CD4-positive, alpha-beta T cell treated with Interleukin-4 for 4 hours (primary cell): ENCODE data around the gene SKIC2.
A peak's percentile ranks its signal among the peaks of the same experiment; 100 is the strongest.
"Not testable (repeated sequence)": the region's sequence is repeated elsewhere in the genome, so short reads cannot be mapped to it uniquely, and the experiment has no call there.

Experiments
- DNase-seq: peaks from one replicate; pipeline ENCODE4 v3.0.0-alpha.2; 2020

The SKIC2 gene

DNA sequence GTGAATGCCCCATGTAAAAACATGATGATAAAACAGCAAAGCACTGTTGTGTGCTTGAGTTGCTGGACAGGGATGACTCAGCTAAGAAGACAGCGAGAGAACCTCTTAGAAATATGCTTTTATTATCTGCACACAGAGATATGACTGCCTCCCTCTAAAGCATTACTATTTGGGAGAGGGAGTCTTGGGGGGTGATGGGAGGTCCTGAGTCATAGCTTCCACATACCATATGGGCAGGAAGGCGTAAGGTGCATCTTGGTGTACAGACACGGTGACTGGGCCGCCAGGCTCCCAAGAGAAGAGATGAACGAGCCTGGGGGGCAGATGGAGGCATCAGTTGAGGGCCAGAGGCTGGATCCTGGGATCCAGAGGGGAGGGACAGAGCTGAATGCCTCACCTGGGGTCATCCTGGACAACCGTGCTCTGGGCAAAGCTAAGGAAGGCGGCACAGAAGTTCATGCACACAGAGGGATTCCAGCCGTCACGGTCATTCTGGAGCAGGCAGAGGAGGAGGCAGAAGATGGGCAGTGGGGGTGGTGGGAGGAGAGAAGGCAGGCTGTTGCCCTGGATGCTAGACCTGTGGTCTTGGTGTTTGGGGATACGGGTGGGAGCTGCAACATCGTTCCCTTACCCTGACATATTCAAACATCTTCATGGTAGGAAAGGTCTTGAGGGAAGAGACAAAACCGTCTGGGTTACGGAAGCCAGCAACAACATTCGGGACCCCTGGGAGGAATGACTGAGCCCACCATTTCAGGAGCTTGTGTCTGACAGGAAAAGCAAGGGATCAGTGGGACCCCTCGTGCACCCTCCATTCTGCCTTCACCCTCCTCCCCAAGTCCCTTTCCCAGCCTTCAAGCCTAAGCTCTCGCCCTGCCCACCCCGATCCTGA is 11.0 kb downstream of the SKIC2 start:
- no peak for DNase-seq

DNA sequence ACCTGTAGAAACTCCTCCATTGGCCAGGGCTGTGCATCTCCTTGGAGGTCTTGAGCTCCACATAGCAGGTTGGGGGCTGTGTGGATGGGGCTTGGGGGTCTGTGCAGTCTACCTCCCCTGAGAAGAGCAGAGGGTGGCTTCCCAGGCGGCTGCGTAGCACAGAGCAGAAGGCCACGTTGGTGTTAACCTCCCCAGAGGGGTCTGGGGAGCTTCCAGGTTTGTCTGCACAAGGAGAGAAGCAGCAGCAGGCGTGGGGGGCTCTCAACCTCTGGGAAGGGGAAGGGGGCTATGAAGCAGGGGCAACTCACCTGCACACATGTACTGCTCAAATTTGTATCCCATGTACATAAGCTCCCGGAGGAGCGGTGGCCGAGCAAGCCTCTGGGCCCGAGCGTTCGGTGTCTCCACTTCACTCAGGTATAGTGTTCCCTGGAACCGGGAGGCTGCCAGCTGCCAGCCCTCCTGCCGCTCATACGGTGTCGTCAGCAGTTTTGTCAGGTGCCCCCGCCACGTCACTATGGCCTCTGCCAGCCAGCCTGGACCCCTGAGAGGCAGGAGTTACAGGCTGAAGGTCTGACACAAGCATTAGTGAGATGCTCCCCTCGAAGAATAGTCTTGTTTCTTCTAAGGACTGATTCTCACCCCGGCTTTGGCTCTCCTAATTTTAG is 11.8 kb downstream of the SKIC2 start:
- no peak for DNase-seq

DNA sequence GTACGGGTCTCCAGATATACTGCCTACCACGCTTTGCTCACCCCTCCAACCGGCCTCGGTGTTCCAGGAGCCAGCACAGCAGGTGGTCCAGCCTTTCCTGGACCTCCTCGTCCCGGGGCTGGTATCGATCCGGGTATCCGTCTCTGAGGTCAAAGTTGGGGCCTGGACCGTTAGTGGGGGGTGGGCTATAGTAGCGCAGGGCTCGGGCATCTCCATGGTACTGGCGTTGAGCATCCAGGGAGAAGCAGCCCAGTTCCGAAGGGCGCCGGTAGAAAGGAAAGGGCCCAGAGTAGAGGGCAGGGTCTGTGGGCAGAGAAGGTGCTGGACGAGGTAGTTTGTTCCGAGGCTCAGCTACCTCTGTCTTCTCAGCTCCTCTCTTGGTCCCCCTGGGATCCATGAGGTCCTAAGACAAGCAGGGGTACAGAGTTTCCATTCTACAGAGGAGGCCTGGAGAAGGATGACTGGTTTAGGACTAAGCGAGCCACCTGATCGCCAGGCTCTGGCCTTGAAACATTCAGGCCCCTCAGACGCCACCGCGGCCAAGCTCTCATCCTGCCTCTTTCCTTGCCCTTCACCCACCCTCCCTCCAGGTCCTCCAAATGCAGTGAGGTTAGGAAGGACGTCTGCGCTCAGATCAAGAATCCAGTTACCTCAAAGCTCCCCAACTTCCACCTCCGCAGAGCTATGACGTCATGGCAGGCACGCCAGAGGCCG is 12.5 kb downstream of the SKIC2 start:
- DNase-seq: no peak

DNA sequence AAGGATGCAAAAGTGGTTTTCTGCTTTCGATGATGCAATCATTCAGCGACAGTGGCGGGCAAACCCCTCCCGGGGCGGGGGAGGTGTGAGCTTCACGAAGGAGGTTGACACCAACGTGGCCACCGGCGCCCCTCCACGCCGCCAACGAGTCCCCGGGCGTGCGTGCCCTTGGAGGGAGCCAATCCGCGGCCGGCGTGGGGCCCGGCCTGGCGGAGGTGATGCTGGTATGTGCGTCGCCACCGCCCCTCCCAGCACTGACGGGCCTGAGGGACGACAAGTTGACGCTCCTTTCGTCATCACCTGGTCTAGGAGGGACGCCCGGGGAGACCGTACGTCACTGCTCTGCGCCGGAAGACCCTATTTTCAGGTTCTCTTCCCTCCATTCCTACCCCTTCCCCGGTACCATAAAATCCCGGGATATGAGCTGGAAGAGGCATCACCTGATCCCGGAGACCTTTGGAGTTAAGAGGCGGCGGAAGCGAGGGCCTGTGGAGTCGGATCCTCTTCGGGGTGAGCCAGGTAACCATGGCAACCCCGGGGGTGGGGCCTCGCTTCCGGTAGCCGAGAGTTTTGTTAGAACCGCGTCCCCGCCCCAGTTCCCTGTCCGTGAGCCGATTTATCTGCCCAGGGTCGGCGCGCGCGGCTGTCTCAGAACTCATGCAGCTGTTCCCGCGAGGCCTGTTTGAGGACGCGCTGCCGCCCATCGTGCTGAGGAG is 13.2 kb downstream of the SKIC2 start, which contains the start of gene DXO:
Gene DXO (minus strand): TSS at position 146 of the 716 bp plus-strand sequence. CDS start 463 bp downstream, outside the sequence.
- peak; percentile 98 for DNase-seq

DNA sequence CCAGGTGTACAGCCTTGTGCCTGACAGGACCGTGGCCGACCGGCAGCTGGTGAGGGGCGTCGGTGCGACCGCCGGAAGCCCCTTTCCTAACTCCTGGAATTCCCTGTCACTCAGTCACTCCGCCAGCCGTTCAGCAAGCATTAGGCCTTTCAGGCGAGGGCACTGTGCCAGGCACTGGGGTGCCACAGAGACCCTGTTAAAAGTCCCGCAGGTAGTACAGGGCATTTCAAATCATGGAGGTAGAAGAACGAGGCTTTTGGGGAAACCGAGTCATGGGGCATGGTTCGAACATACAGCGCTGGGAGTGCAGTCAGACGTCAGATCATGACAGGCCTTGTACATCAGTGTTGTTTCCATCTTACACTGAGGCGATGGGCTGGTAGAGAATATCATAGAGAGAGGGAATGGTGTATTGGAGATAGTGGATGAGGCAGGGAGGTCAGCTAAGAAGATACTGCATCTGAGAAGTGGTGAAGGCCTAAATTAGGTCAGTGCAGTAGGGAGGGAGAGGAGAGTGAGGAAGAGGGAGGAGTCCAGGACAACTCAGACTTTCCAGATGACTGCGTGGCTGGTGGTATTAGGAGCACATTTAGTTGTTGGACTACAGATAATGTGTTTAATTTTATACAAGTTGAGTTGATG is 13.9 kb downstream of the SKIC2 start:
- peak; percentile 11 for DNase-seq

DNA sequence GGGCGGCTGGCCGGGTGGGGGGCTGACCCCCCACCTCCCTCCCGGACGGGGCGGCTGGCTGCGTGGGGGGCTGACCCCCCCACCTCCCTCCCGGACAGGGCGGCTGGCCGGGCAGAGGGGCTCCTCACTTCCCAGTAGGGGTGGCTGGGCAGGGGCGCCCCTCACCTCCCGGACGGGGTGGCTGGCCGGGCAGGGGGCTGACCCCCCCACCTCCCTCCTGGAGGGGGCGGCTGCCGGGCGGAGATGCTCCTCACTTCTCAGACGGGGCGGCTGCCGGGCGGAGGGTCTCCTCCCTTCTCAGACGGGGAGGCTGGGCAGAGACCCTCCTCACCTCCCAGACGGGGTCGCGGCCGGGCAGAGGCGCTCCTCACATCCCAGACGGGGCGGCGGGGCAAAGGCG is 17.1 kb downstream of the SKIC2 start:
- DNase-seq: not testable (repeated sequence)

DNA sequence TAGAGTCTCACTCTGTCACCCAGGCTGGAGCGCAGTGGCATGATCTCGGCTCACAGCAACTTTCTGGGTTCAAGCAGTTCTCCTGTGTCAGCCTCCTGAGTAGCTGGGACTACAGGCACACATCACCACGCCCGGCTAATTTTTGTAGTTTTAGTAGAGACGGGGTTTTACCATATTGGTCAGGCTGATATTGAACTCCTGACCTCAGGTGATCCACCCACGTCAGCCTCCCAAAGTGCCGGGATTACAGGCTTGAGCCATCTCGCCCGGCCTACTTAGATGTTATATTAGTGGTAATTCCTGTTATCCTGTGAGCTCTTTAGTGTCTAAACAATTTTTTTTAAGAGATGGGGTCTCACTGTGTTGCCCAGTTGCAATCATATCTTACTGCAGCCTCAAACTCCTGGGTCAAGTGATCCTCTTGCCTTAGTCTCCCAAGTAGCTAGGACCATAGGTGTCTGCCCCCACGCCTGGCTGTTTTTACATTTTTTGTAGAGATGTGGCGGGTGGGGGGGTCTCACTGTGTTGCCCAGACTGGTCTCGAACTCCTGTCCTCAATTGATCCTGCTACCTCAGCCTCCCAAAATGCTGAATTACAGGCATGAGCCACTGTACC is 18.9 kb downstream of the SKIC2 start:
- no peak for DNase-seq

DNA sequence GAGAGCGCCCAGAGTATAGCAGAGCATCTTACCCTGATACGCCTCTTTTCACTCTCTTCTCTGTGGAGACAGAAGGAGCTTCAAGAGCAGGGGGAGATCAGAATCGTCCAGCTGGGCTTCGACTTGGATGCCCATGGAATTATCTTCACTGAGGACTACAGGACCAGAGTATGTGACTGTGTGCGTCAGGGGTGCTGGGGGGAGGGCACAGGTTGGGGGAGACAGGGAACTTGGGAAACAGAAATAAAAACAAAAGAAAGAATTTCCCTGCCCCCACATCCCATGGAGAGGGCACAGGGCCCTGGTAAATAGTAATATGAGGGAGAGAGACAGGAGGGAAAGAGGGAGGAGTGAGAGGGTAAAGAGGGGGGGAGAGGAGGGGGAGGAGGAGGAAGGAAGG is 19.9 kb downstream of the SKIC2 start:
- DNase-seq: no peak

DNA sequence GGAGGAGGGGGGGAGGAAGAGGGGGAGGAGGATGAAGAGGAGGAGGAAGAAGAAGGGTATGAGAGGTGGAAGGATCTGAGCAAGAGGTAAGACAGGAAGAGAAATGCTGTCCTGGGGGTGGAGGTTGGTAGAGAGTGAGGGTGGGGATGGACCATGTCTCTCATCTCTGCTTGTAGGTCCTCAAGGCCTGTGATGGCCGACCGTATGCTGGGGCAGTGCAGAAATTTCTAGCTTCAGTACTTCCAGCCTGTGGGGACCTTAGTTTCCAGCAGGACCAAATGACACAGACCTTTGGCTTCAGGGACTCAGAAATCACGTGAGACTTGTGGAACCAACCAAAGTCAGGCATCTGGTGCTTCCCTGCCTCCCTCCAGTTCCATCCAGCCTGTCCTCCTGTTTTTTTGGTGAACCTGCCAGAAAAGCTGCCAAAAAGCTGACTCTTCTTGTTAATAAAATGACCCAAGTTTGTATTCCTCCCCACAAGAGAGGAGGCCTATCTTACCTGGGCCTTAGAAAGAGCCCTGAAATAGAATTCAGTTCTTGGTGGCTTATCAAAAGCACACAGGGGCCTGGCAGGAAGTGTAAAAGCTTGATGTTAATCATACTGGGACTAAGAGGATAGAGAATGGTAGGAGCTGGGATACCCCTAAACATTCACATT is 20.4 kb downstream of the SKIC2 start:
- no peak for DNase-seq

DNA sequence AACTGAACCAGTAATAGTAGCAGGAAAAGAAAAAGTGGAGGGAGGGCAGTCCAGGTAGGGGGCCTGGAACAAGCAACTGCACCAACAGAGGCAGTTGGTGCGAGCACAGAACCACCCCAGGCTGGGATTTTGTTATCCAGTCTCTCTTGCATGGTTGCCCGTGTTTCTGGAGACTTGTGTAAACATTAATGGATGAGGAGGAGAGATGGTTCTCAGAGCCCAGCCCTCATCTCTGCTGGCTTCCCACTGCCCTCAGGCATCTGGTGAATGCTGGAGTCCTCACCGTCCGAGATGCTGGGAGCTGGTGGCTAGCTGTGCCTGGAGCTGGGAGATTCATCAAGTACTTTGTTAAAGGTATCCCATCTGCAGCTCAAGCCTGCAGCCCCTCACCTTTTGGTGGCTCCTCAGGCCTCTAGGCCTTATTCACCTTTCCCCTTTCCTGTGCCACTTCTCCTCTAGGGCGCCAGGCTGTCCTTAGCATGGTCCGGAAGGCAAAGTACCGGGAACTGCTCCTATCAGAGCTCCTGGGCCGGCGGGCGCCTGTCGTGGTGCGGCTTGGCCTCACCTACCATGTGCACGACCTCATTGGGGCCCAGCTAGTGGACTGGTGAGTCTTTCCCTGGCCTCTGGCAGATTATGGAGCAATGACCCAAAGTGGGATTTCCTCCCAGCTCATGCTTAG is 21.4 kb downstream of the SKIC2 start:
- not testable (repeated sequence) for DNase-seq

DNA sequence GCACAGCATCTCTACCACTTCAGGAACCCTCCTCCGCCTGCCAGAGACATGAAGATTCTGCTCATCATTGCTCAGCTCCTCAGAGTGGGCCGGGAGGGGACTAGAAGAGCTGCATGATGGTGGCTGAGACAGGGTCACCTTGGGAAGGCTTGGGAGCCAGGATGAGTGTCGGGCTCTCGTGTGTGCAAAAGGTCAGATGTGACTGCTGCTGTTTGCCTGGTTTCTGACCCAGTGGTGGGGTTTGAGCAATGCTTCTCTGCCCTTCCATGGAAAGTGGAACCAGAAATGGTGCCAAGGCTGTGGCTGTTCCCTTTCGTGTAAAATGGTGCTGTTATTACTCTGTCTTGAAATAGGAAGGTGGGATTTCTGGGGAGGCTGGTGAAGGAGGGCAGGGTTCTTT is 22.0 kb downstream of the SKIC2 start:
- DNase-seq: not testable (repeated sequence)

DNA sequence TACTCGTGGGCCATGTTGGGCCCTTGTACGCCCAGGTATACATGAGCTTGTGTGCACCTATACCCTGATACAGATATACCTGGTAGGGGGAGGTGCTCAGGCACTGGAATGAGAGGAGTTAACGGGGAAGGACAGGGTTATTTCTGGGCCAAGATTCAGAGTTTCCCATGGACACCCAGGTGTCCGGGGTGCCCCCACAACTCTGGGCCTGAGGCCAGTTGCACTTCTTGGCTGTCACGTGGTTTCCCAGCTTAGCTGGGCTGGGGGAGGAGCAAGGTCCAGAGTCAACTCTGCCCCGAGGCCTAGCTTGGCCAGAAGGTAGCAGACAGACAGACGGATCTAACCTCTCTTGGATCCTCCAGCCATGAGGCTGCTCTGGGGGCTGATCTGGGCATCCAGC is 22.8 kb downstream of the SKIC2 start, which contains the start of gene C4A:
Gene C4A (plus strand): TSS at position 314 of the 400 bp plus-strand sequence. CDS start 51 bp downstream, at position 365.
- not testable (repeated sequence) for DNase-seq

DNA sequence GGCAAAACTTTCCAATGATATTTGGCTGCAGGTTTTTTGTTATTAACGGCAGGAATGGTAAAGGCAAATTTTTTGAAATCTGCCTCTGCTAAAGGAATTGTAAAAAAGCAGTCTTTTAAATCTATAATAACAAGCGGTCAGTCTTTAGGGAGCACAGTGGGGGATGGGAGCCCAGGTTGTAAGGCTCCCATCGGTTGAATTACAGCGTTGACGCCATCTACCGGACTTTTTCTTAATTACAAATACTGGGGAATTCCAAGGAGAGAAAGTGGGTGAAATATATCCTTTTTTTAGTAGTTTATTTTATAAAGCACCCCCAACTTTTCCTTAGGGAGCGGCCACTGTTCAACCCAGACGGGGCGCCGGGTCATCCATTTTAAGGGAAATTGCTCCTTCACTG is 30.4 kb downstream of the SKIC2 start:
- DNase-seq: not testable (repeated sequence)

DNA sequence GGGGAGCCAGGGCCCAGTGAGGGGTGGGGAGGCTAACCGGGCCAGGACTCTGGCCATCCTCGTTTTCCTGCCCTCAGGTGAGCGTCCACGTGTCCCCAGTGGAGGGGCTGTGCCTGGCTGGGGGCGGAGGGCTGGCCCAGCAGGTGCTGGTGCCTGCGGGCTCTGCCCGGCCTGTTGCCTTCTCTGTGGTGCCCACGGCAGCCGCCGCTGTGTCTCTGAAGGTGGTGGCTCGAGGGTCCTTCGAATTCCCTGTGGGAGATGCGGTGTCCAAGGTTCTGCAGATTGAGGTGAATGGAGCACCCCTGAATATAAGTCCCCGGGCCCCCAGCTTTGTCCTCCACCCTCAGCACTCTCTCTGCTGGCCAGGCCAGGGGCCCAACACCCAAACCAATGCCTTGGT is 35.4 kb downstream of the SKIC2 start:
- DNase-seq: not testable (repeated sequence)

DNA sequence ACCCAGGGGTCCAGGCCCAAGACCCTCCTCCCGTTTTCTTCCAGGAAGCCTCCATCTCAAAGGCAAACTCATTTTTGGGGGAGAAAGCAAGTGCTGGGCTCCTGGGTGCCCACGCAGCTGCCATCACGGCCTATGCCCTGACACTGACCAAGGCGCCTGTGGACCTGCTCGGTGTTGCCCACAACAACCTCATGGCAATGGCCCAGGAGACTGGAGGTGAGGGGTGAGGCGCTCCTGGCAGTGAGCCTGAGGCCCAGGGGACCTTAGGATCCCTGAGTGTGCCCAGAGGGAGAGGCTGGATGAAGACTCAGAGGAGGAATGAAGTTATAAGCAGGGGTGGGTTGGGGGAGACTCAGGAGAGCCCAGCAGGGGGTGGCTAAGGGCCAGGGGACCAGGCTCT is 37.4 kb downstream of the SKIC2 start:
- not testable (repeated sequence) for DNase-seq

DNA sequence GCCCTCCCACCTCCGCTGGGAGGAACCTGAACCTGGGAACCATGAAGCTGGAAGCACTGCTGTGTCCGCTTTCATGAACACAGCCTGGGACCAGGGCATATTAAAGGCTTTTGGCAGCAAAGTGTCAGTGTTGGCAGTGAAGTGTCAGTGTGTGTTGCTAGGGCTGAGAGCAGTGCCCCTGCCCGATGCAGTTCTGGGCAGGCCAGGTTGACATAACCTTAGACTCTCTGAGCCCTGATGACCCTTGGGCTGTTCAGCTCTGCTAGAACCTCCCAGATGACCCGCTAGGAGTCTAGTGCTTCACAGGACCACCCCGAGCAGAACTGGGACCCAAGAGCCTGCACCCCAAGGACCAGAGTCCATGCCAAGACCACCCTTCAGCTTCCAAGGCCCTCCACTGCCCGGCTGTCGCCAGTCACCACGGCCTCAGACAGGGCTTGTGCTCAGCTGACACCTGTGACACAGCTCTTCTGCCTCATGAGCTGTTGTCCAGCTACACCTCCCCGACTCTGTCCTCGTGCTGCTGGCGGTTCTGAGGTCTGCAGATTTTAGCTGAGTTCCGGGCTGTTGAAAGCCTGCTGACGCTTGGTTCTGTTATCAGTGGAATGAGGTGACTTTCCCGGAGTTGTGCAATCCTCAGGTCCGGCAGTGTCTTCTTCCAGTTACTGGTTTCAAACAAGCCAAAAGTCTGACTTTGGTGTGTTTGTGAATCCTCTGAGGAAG is 43.7 kb downstream of the SKIC2 start:
- DNase-seq: not testable (repeated sequence)

DNA sequence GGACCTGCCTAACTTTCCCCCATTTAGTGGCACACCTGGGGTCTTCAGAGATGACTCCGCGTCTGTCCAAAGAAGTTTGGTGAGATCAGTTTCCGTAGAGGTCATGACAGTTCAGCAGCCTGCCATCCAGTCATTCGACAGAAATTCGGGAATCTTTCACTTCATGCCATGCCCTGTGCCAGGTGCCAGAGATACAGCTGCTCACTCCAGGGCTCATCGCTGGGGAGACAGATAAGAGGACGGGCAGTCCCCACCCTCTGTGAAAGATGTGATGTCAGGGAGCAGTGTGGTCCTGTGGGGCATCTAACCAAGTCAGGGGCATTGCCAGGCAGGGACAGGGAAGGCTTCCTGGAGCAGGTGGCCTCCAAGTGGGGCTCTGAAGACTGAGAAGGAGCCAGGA is 44.3 kb downstream of the SKIC2 start:
- not testable (repeated sequence) for DNase-seq

DNA sequence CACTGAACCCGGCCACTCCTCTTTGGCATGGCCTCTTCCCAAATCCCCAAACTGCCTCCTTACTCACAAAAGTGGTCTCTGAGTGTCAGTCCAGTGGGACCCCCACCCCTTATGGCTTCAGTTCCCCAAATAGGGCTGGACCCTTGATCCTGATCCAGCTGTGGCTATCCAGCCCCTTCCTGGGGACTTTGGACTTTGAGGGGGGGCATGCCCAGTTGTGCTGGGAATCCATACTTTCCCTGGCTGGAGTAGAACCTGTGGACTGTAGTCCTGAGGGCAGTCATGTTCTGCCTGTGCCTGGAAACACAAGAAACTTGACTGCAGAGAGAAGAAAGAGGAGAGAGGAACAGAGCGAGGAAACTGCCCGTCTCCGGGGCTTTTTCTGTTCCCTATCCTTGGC is 45.4 kb downstream of the SKIC2 start:
- not testable (repeated sequence) for DNase-seq

DNA sequence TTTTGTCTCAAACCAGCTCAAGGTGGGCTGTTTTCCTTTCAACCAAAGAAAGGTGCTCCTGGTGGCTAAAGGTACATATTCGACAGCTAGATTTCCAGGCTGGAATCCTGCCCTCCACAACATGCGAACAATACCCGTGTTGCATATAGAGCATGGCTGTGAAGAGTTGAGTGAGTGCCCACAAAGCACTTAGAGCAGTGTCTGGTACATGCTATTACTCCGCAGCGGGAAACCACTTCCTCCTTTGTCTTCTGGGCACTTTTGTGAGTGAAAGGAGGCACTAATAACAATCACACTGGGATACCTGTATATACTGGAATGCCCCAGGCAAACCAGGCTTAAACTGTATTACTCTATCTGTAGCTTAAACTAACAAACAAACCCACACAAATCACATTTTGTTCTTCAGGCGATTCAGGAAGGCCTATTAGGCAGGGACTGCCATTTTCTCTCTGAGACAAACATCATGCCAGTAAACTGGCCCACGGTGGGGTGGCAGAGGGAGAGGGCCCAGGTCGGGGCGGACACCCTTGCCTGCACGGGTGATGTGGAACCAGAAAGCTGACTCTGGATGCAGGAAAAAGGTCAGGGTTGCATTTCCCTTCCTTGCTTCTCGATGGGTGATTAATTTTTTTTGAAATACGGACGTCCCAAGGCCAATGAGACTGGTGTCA is 46.0 kb downstream of the SKIC2 start:
- not testable (repeated sequence) for DNase-seq
